Gastrocnemius medialis (tissue), 4 donors: ENCODE results near the gene SYT6. TPM values are rescaled to one million over a fixed set of nuclear protein-coding genes. Genes with fewer than 3 reads are reported as not detected.

Experiments used
- ATAC-seq, 2 donors: fragments of 150-250 bp; one replicate each; pipeline ENCODE4 v1.9.1; 2016
- DNase-seq, 2 donors: peaks; one replicate each; pipeline ENCODE4 v3.0.0-alpha.2; 2019
- H3K27ac ChIP-seq, 4 donors: fragments of 200-600 bp; sonication (generic); 1 replicate in 1 of 4; 2 replicates in 3 of 4; pipeline ENCODE4 v1.5.1; 2016 to 2018; ENCODE audit warnings: mild to moderate bottlenecking in 2 of 4, moderate library complexity in 1 of 4
- H3K27me3 ChIP-seq, 3 donors: fragments of 200-600 bp; sonication (generic) in 2 of 3; 1 replicate in 1 of 3; 2 replicates in 2 of 3; pipeline versions ENCODE4 v1.5.1 to v1.6.0; 2016 to 2019; ENCODE audit warnings: mild to moderate bottlenecking in 1 of 3, moderate library complexity in 1 of 3
- H3K36me3 ChIP-seq, 2 donors: fragments of 200-600 bp; sonication (generic) in 1 of 2; one replicate each; pipeline ENCODE4 v1.5.1; 2017 to 2018
- H3K4me1 ChIP-seq, 2 donors: fragments of 200-600 bp; sonication (generic) in 1 of 2; one replicate each; pipeline ENCODE4 v1.5.1; 2016 to 2017; ENCODE audit warnings: mild to moderate bottlenecking in 2 of 2
- H3K4me3 ChIP-seq, 4 donors: fragments of 200-600 bp; sonication (generic) in 3 of 4; 1 replicate in 1 of 4; 2 replicates in 3 of 4; pipeline ENCODE4 v1.5.1; 2016 to 2019; ENCODE audit warnings: mild to moderate bottlenecking in 2 of 4
- H3K9me3 ChIP-seq, 3 donors: fragments of 200-600 bp; sonication (generic) in 2 of 3; 1 replicate in 1 of 3; 2 replicates in 2 of 3; pipeline ENCODE4 v1.5.1; 2016 to 2019
- POLR2A ChIP-seq, 2 donors: fragments of 450-650 bp; IDR thresholded peaks; one replicate each; pipeline ENCODE4 v1.6.1; 2017; ENCODE audit warnings: antibody characterized with exemption in 2 of 2, mild to moderate bottlenecking in 2 of 2, moderate library complexity in 2 of 2
- in situ Hi-C, 4 donors: fragments of 200-750 bp; cut with MboI; loops; one replicate each; pipeline versions ENCODE4 v1.15.0 to v1.8.0; 2017; ENCODE audit warnings: low sequenced_read_pairs in 4 of 4
- intact Hi-C: fragments of 100-400 bp; cut with DNase I; formaldehyde crosslinking; loops from one replicate; pipeline ENCODE4 v1.15.1; 2023; ENCODE audit warnings: low total_unique reads
- total RNA-seq, 4 donors: library from RNA; depleted of rRNA; stranded (reverse); fragments of >200 nt; gene quantifications; one replicate each; pipeline versions ENCODE4 v1.1.0 to v1.2.3, GENCODE V29; 2016
- TF ChIP-seq, protein P1 (sequence below), 5 experiments: fragments of 450-650 bp in 3 of 5; fragments of 200-600 bp in 2 of 5; sonication (generic) in 2 of 5; IDR thresholded peaks in 4 of 5; conservative IDR thresholded peaks in 1 of 5; 1 replicate in 4 of 5; 2 replicates in 1 of 5; pipeline ENCODE4 v1.5.1; 2016 to 2019; ENCODE audit warnings: antibody characterized with exemption in 5 of 5, mild to moderate bottlenecking in 3 of 5, moderate library complexity in 3 of 5

SYT6 gene
- total RNA-seq, 4 donors from 2014 or later, result 0.20 TPM; not detected in 3

GRCh38 chr1:114195819-114196218 is 42.1 kb upstream of the SYT6 start:
- intact Hi-C loops, result no loop called here
- no peaks in the 10 kb centered on the region for H3K9me3 ChIP-seq
- TF ChIP-seq, protein P1, sequence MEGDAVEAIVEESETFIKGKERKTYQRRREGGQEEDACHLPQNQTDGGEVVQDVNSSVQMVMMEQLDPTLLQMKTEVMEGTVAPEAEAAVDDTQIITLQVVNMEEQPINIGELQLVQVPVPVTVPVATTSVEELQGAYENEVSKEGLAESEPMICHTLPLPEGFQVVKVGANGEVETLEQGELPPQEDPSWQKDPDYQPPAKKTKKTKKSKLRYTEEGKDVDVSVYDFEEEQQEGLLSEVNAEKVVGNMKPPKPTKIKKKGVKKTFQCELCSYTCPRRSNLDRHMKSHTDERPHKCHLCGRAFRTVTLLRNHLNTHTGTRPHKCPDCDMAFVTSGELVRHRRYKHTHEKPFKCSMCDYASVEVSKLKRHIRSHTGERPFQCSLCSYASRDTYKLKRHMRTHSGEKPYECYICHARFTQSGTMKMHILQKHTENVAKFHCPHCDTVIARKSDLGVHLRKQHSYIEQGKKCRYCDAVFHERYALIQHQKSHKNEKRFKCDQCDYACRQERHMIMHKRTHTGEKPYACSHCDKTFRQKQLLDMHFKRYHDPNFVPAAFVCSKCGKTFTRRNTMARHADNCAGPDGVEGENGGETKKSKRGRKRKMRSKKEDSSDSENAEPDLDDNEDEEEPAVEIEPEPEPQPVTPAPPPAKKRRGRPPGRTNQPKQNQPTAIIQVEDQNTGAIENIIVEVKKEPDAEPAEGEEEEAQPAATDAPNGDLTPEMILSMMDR (IDR thresholded peaks at IDR 0.05 in 4 of 5, conservative IDR thresholded peaks at IDR 0.05 in 1 of 5), result no peak
- no peak for TF ChIP-seq POLR2A (IDR thresholded peaks at IDR 0.05)

GRCh38 chr1:114192328-114192727 is 38.7 kb upstream of the SYT6 start:
- Histone ChIP-seq H3K4me3 (no peak overlapping the region), H3K36me3 (no peaks in the 10 kb centered on the region), H3K4me1 (no peaks in the 10 kb centered on the region), H3K27ac (no peak overlapping the region), H3K27me3 (no peaks in the 10 kb centered on the region), H3K9me3 (no peaks in the 10 kb centered on the region)
- TF ChIP-seq, protein P1 (IDR thresholded peaks at IDR 0.05 in 4 of 5, conservative IDR thresholded peaks at IDR 0.05 in 1 of 5), result no peak
- TF ChIP-seq POLR2A (IDR thresholded peaks at IDR 0.05), result no peak
- intact Hi-C loops (no loop called here), in situ Hi-C loops (no loop called here)
- DNase-seq (no peak), ATAC-seq (no peak)

More at GRCh38 chr1:114195819-114196218, 42.1 kb upstream of the SYT6 start:
- DNase-seq (no peak), ATAC-seq (no peak)
- H3K4me1 ChIP-seq, result no peaks in the 10 kb centered on the region
- H3K36me3 ChIP-seq, result no peaks in the 10 kb centered on the region
- in situ Hi-C loops, result no loop called here
- no peak overlapping the region for H3K4me3 ChIP-seq
- no peaks in the 10 kb centered on the region for H3K27me3 ChIP-seq
- H3K27ac ChIP-seq, result no peak overlapping the region

DNA sequence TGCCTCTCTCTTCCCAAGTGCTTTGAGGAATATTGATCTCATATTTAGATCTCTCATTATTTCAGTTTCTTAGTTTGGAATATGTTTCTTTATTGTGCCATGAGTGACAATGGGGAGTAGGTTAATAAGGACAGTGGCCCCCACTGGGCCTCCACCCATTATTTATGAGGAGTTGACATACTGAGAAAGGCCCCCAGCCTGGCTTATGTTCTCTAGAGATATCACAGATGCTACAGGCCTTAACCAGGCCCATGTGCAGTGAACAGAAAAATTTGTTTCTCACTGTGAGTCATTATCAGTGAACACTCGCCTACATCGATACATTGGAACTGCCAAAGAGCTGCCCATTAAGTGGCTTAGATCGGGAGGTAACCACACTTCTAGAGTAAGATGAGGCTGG is 35.7 kb upstream of the SYT6 start:
- no peak overlapping the region for H3K27ac ChIP-seq
- no peaks in the 10 kb centered on the region for H3K9me3 ChIP-seq
- no peaks in the 10 kb centered on the region for H3K27me3 ChIP-seq
- TF ChIP-seq, protein P1 (IDR thresholded peaks at IDR 0.05 in 4 of 5, conservative IDR thresholded peaks at IDR 0.05 in 1 of 5), result no peak
- TF ChIP-seq POLR2A (IDR thresholded peaks at IDR 0.05), result no peak
- no peaks in the 10 kb centered on the region for H3K4me1 ChIP-seq
- intact Hi-C loops, result no loop called here
- H3K36me3 ChIP-seq, result no peaks in the 10 kb centered on the region
- H3K4me3 ChIP-seq, result no peak overlapping the region
- in situ Hi-C loops, result no loop called here
- ATAC-seq, result no peak
- DNase-seq, result no peak

GRCh38 chr1:114181356-114181755 is 27.7 kb upstream of the SYT6 start:
- no peak for ATAC-seq
- intact Hi-C loops (no loop called here), in situ Hi-C loops (no loop called here)
- DNase-seq, result no peak
- no peak overlapping the region for H3K4me3 ChIP-seq
- H3K27me3 ChIP-seq, result no peaks in the 10 kb centered on the region
- no peaks in the 10 kb centered on the region for H3K36me3 ChIP-seq
- H3K9me3 ChIP-seq, result no peaks in the 10 kb centered on the region
- no peaks in the 10 kb centered on the region for H3K4me1 ChIP-seq
- no peak overlapping the region for H3K27ac ChIP-seq
- TF ChIP-seq, protein P1 (IDR thresholded peaks at IDR 0.05 in 4 of 5, conservative IDR thresholded peaks at IDR 0.05 in 1 of 5), result no peak
- TF ChIP-seq POLR2A (IDR thresholded peaks at IDR 0.05), result no peak

DNA sequence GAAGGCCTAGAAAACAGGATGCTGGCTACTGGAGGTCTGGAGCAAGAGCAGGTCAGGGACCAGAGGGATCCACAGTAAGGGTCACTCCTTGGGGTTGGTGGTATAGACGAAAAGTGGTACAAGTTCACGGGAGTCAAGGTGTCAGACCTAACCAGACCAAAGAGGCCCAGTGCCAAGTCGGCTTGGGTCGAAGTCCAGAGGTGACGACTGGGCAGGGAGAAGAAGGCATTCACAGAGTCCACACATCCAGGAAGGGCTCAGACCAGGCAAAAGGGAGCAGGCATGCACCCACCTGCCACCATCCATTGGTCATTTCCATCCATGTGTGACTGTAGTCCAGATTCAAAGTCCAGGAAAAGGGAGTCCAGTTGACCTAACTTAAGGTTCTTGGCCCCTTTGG is 27.1 kb upstream of the SYT6 start:
- DNase-seq (no peak), ATAC-seq (no peak)
- no peaks in the 10 kb centered on the region for H3K27me3 ChIP-seq
- in situ Hi-C loops (no loop called here), intact Hi-C loops (no loop called here)
- H3K27ac ChIP-seq, result no peak overlapping the region
- no peaks in the 10 kb centered on the region for H3K4me1 ChIP-seq
- H3K9me3 ChIP-seq, result no peaks in the 10 kb centered on the region
- H3K4me3 ChIP-seq, result no peak overlapping the region
- H3K36me3 ChIP-seq, result no peaks in the 10 kb centered on the region
- no peak for TF ChIP-seq POLR2A (IDR thresholded peaks at IDR 0.05)
- TF ChIP-seq, protein P1 (IDR thresholded peaks at IDR 0.05 in 4 of 5, conservative IDR thresholded peaks at IDR 0.05 in 1 of 5), result no peak
